GM12874 (cell line): ENCODE measurements around the gene CNPY4.

Experiments
- TF ChIP-seq, protein P1 (sequence below): IDR thresholded peaks from 2 replicates; pipeline ENCODE4 v1.5.1; 2011; ENCODE audit warnings: low read depth, mild to moderate bottlenecking, control low read depth, low read length, moderate library complexity; ENCODE audit not compliant: insufficient read depth

The CNPY4 gene

DNA sequence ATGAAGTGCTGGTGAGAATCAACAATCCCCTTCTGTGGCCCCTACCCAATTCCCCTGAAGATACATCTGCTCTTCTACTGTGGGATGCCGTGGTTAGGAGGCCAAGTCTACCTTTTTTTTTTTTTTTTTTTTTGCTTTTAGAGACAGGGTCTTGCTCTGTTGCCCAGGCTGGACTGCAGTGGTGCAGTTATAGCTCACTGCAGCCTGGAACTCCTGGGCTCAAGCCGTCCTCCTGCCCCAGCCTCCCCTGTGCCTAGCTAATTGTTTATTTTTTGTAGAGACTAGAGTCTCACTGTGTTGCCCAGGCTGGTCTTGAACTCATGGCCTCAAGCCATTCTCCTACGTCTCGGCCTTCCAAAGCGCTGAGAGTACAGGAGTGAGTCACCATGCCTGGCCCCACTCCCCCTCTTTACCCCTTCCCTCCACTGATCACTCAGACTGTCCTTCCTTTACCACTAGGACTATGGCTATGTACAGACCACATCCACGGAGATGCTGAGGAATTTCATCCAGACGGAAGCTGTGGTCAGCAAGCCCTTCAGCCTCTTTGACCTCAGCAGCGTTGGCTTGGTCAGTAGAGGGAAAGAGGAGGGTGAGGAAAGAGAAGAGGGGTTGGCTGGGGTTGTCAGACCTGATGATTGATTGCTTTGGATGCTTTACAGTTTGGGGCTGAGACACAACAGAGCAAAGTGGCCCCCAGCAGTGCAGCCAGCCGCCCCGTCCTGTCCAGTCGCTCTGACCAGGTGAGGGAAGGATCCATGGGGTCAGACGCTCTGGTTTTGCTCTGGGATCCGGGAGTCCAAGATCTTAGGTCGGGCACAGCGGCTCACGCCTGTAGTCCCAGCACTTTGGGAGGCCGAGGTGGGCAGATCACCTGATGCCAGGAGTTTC lies 16.2 kb upstream of the CNPY4 start:
- TF ChIP-seq, protein P1, sequence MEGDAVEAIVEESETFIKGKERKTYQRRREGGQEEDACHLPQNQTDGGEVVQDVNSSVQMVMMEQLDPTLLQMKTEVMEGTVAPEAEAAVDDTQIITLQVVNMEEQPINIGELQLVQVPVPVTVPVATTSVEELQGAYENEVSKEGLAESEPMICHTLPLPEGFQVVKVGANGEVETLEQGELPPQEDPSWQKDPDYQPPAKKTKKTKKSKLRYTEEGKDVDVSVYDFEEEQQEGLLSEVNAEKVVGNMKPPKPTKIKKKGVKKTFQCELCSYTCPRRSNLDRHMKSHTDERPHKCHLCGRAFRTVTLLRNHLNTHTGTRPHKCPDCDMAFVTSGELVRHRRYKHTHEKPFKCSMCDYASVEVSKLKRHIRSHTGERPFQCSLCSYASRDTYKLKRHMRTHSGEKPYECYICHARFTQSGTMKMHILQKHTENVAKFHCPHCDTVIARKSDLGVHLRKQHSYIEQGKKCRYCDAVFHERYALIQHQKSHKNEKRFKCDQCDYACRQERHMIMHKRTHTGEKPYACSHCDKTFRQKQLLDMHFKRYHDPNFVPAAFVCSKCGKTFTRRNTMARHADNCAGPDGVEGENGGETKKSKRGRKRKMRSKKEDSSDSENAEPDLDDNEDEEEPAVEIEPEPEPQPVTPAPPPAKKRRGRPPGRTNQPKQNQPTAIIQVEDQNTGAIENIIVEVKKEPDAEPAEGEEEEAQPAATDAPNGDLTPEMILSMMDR, result no peak

DNA sequence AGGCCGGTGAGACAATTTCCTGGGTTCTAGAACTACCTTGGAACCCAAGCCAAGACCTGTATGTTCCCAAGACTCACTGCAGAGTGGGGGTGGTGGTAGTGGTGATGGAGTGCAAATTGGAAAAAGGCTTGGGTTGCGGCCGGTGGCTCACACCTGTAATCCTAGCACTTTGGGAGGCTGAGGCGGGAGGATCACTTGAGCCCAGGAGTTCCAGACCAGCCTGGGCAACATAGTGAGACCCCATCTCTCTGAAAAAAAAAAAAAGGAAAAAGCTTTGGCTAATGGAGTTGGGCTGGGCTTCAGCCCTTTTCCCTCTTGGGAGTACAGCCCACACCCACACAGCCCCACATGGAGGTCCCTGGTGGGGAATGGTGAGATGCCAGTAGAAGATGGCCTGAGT lies 13.9 kb upstream of the CNPY4 start:
- TF ChIP-seq, protein P1, result no peak

DNA sequence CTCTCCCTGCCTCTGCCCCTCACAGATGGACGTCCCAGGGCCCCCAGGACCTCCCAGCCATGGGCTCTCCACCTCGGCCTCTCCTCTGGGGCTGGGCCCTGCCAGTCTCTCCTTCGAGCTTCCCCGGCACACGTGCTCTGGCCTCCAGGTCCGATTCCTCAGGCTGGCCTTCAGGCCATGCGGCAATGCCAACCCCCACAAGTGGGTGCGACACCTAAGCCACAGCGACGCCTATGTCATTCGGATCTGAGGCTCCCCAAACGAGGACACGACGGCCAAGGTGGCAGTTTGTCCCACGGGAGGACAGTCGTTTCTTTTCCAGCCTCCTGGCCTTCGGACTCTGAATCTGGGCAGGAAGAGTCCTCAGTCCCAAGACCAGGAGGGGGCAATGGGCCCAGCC lies 12.8 kb upstream of the CNPY4 start:
- TF ChIP-seq, protein P1, result no peak

DNA sequence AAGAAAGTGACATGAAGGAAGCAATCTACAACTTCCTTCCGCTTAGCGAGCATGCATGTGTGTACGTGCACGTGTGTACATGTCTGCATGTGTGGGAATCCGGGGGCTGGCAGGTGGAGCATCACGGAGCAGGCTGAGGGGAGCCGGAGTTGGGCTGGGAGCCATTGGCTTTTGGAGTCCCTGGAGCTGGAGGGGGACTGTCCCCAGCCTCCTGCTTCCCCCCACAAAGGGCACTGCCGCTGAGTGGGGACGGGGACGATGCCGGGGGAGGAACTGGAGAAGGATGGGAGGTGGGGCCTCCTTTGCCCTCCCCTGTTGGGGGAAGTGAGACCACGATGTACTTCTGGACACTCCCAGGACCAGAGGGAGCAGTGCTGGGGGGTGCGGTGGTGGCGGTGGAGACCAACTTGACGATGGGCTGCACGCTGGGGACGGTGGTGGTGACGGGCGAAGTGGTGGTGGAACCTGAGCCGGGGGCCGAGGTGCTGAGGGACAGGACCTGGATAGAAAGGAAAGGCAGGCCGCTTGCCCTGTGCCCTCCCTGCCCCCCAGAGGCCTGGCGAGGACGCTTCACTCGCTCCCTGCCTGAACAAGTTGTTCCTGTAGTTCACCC lies 12.2 kb upstream of the CNPY4 start:
- TF ChIP-seq, protein P1, result no peak

DNA sequence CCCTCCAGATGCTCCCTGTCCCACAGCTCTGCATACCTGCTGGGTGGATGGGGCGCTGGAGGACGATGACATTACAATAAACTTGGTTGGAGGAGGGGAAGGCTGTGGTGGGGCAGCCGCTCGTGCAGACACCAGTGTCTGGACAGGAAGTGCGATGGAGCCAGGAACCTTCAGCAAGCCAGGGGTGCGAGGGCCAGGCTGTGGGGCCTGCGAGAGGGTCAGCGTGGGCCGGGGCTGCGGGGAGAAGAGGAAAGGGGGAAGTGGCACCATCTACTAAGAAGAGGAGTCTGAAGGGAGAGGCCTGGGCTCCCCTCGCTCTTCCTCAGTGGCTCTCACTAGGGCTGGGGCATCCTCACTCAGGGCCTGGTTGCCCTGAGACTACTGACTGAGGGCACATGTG lies 11.5 kb upstream of the CNPY4 start:
- TF ChIP-seq, protein P1, result no peak

DNA sequence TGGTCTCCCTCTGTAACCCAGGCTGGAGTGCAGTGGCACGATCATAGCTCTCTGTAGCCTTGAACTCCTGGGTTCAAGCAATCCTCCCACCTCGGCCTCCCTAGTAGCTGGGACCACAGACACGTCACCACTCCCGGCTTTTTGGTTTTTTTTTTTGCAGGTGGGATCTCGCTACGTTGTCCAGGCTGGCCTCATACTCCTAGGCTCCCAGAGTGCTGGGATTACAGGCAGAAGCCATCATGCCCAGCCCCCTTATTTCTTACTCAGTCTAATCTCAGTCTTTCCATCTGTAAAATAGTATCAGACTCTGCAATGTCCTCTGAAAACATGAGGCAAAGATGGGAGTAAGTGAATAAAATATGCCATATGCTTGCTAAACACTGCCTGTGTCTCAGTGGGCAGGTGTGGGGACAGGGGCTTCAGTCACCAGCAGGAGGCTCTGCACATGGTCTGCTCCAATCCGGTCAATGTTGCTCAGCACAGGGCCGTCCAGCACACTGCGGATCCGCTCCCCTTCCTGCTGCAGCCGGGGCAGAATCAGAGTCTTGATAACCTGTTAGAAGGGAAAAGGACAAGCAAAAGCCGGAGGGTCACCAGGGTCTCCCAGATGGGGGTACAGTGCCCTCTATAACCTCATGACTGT lies 9.8 kb upstream of the CNPY4 start:
- TF ChIP-seq, protein P1, result no peak

DNA sequence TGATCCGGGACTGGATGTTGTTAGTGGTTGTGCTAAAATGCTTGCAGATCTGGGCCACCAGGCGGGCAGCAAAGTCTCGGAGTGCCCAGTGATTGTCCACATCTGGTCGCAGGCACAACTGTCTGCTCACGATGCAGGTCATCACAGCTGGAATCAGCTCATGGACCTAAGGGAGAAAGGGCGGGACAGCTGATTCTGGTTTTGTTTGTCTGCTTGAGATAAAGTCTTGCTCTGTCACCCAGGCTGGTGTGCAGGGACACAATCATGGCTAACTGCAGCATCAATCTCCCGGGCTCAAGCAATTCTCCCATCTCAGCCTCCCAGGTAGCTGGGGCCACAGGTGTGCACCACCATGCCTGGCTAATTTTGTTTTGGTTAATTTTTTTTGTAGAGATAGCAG lies 8.3 kb upstream of the CNPY4 start:
- TF ChIP-seq, protein P1, result no peak
